HG03520 (cell line): ENCODE data around the gene PNKD.
"Not testable (repeated sequence)": the region's sequence is repeated elsewhere in the genome, so short reads cannot be mapped to it uniquely, and the experiment has no call there.

ENCODE experiments used
- ATAC-seq: cut with Tn5 transposase; IDR thresholded peaks from one replicate; pipeline ENCODE4 v1.9.1; 2021; ENCODE audit warnings: mild to moderate bottlenecking, moderate library complexity; ENCODE audit not compliant: unreplicated experiment

PNKD gene

DNA sequence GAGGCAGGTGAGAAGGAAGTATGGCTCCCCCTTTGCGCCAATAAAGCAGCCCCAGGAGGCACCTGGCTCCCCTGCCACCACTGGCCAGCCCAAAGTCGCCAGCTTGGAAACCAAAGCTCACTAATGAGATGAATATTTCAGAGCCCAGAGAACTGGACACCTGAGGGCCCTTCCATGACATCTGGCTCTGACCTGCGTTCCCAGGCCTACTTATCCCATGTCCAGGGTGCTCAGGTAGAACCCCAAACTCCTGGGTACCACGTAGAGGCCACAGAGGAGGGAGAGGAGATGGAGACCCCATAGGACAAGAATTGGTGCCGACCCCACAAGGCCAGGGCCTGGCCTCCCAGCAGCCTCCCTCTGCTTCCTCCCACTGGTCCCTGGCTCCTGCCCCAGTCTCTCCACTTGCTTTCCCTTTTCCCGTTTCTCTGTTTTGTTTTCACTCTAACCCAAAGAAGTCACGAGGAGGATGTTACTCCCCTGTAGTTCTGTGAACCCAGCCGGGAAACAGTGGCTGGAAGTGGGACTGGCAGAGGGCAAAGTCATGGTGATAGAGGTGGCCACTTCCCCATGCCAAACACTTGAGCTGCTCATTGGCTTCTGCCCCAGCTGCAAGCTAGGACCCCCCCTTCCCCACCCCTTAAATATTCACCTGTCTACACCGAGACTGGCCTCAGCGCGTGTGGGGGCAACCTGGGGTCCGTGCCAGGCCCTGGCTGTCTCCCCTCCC, 21.2 kb downstream of the PNKD start:
- ATAC-seq, result no peak

DNA sequence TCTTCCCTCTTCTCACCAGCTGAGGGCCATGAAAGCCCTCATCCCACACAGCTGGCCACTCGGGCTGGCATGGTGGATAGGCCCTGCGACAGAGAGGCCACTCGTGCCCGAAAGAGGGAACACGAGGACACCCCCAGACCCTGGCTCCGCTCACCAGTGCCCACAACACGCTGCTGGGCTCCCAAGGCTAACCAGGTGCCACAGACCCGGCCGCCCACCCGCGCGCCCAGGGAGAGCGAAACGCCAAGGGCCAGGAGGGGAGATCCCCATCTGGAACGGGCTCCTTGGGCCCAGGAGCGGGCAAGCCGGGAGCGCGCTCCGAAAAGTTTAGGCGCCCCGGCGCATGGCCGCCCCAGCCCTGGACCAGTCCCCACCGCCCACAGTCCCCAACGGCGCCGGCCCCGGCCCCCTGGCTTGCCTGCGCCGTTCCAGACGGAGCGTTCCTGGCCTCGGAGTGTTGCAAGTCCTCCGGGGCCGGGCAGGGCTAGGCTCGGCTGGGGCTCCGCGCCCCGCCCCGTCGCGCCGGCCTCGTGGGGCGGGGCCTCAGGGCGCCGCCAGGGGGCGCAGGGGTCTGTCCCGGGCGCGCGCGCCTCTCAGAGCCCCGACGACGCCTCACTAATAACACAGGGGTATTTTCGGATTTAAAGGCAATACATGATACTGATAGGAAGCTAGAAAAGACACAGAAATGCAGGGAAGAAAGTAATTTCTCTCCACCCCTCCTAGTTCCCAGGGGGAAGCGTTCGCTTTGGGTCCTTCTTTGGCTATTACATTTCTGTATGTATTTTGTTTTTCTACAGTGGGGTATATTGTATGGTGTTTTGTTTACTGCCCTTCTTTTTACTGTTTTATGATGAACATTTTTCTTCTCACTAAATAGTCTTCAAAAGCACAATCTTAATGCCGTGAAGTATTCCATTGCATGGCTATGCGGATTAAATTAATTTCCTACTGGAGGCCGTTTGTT, 22.0 kb downstream of the PNKD start, which contains the start of gene TMBIM1:
Gene TMBIM1, minus strand, starts transcription at position 456 of the 967 bp plus-strand sequence. CDS start 10,362 bp downstream, outside the sequence.
- peak; percentile 60 for ATAC-seq

DNA sequence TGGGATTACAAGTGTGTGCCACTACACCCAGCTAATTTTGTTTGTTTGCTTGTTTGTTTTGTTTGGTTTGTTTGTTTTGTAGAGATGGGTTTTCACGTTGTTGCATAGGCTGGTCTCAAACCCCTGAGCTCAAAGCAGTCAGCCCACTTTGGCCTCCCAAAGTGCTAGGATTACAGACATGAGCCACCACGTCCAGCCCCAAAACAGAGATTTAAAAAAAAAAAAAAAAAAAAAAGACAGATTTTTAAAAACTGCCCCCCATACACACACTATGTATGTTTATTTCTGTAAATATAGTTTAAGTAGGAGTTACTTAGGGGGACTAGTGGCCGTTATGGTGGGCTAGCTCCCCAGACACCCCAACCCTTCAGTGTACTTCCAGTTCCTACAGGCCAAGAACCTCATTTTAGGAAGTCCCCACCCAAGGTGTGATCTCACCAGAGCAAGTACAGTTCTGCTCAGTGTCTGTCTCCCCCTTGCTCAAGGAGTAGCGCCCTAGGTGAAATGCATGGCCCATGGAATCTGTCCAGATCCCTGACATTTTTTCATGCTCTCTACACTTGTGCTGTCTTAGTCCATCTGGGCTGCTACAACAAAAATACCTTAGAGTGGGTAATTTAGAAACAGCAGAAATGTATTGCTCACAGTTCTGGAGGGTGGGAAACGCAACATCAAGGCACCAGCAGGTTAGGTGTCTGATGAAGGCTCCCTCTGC, 23.6 kb downstream of the PNKD start:
- no peak for ATAC-seq

DNA sequence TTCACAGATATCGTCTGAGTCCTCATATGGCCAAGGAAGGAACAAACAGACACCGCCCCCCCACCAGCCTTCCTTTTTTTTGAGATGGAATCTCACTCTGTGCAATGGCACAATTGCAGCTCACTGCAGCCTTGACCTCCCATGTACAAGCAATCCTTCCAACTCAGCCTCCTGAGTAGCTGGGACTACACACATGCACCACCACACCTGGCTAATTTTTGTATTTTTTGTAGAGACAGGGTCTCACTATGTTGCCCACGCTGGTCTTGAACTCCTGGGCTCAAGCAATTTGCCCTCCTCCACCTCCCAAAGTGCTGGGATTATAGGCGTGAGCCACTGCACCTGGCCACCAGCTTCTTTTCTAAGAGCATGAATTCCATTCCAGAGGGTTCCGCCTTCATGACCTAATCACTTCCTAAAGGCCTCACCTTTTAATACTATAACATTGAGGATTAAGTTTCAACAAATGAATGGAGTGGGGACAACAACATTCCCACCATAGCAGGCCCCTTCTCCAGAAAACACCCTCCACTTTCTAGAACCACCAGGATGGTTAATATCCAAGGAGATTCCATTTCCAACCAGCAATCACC, 24.2 kb downstream of the PNKD start:
- ATAC-seq, result no peak

DNA sequence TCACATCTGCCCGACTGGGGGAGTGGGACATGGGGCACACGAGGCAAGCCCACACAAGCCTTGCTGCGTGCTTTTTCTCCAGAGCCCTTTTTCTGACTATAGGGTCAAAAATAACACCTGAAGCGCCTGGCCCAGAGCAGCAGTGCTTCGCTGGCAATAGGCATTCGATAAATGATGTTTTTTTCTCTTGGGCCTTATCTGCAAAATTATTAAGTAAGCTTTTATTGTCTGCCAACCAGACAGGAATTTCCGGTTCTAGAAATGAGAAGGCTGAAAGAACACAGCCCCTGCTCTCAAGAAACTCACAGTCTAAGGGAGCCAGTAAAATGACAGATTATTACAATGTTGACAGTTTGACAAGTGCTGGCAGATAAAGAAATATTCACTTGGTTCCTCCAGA, 24.7 kb downstream of the PNKD start:
- ATAC-seq, result no peak

DNA sequence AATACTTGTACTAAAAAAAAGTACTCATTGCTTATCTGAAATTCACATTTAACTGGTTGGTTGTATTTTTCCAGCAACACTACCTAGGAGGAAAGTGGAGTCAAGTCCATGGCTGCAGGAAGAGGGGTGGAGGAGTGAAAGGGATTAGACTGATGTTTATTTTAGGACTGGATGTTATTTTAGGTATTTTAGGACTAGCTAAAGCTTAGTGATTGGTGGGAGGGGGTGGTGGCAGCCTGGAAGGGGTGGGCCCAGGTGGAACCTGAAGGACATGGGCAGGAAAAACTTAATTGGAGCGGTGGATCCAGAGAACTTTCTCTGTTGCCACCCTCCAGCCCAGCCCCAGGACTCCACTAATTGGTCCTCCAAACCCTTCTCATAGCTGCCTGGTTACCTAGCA, 25.9 kb downstream of the PNKD start:
- ATAC-seq, result no peak

DNA sequence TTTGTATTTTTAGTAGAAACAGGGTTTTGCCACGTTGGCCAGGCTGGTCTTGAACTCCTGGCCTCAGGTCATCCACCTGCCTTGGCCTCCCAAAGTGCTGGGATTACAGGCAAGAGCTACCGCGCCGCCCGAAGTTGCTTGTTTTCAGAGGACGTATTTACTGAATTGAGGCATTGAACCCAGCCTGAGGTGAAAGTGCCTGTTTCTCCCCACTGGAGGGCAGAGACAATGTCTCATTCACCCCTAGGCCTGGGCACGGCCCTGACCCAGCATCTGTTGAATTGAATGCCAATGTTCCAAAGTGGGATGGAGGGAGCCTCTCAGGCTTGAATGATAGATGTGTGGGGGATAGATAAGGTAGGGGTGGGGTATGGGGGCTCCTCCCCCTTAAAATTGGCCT, 26.5 kb downstream of the PNKD start:
- no peak for ATAC-seq

DNA sequence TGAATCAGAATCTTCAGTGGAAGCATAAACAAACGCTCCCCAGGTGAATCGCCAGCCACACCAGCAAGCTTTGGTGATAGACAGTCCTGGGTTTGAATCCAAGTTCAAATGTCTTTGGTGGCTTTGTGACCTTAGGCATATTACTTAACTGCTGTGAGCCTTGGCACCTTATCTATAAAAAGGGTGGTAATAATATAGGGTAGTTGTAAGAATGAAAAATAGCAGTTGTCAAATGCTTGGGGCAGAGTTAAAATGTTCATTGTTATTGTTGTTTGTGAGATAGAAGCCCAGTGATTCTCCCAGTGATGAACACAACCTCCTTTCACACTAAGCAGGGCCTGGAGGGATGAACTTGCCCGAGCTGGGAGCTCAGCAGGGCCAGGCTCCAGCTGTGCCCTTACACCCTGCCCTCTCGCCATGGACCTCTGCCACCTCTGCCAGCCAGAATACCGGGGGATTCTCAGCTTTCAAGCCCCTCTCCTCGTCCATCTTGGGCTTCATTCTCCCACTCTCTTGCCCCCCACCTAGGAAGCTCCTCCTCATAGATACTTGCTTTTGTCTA, 28.1 kb downstream of the PNKD start:
- ATAC-seq, result no peak

DNA sequence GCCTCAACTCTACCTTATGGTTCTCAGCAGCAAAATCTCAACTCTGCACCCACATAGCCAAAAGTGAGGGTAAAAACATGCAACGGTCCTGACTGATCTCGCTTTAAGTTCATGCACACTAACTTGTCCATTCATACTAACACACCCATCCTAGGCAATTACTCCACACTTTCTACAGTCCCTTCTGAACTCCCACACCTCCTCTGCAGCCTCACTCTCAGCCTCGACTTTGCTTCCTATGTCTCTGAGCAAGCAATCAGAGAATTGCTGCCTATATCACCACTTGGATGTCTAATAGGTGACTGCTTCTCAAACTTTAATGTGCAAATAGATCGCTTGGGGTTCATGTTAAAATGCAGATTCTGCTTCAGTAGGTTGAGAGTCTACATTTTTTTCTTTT, 29.8 kb downstream of the PNKD start:
- no peak for ATAC-seq

DNA sequence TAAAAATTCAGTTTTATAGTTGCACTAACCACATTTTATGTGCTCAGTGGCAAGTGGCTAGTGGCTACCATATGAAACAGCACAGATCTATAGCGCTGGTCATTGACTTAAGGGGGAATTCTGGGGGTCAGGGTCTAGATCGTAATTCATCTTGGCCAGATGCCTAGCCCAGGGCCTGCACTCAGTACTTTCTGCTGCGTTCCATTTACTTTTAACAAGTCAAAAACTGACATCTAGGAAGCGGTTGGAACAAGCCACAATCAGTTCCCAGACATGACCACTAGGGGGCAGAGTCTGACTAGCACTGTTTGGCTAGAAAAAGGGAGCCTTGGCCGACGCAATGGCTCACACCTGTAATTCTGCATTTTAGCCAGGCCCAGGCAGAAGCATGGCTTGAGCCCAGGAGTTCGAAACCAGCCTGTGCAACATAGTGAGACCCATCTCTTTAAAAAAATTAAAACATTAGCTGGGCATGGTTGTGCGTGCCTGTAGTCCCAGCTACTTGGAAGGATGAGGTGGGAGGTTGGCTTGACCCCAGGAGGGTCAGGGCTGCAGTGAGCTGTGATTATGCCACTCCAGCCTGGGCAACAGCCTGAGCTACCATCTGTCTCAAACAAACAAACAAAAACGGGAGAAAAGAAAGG, 31.0 kb downstream of the PNKD start:
- ATAC-seq, result peak; percentile 72

DNA sequence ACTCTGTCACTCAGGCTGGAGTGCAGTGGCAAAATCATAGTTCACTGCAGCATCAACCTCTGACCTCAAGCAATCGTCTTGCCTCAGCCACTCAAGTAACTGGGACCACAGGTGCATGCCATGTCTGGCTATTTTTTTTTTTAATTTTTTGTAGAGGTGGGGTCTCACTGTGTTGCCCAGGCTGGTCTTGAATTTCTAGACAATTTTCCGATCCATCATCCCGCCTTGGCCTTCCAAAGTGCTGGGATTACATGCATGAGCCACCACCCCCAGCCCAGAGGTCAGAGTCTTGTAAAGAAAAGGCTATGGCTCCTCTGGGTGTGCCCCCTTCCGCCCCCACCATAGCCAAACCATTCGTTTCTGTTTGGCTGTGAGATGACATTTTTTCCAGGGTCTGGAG, 35.1 kb downstream of the PNKD start:
- no peak for ATAC-seq

DNA sequence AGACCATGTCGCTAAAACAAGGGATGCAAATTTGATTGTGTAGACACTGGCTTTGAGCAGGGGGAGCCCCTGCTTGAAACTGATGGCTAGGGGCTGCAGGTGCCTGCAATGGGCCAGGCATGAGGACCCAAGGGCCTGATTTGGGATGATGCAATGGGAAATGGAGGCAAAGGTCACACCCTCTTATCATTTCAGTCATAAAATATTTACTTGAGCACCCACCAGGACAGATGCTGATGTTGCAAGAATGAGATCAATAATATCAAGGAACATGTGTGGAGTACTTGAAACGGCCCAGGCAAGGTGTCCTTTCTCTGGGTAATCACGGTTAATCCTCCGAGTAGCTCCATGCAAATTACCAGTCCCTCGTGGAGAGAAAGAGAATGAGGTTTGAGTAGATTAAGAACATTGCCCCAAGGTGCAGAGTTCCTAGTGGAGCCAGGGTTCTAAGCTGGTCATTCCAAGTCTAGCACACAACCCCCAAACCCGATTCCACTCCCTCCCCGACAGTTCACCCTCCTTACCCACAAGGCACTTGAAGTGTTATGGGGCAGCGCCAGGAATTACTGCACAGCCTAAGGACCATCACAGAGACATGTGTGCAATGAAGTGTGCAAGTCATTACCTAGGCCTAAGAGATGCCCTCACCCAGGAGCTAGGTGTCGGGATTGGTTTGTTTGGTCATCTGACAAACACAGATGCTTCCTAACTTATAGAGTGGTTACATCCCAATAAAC, 36.0 kb downstream of the PNKD start:
- ATAC-seq, result no peak

DNA sequence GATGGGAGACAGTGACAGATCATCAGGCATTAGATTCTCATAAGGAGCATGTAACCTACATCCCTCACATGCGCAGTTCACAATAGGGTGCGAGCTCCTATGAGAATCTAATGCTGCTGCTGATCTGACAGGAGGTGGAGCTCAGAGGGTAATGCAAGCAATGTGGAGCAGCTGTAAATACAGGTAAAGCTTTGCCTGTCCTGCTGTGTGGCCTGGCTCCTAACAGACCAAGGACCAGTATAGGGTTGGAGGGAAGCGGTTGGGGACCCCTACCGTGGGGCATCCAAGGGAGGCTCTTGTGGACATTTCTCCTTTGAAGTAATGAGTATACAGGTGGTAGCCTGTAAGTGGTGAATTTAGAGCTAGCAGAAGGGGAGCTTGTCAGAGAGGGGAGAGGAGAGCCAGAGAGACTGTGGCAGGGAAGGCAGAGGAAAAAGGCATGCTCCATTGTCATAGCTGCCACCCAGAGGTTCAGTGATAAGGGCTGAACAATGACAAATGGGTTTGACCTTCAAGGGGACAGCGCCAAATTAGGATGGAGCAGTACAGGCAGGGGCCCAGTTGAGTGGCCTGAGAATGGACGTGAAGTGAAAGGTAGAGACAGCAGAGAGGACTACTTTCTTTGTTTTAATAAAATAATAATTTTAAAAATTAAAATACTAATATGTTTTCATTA, 37.2 kb downstream of the PNKD start:
- ATAC-seq, result no peak

DNA sequence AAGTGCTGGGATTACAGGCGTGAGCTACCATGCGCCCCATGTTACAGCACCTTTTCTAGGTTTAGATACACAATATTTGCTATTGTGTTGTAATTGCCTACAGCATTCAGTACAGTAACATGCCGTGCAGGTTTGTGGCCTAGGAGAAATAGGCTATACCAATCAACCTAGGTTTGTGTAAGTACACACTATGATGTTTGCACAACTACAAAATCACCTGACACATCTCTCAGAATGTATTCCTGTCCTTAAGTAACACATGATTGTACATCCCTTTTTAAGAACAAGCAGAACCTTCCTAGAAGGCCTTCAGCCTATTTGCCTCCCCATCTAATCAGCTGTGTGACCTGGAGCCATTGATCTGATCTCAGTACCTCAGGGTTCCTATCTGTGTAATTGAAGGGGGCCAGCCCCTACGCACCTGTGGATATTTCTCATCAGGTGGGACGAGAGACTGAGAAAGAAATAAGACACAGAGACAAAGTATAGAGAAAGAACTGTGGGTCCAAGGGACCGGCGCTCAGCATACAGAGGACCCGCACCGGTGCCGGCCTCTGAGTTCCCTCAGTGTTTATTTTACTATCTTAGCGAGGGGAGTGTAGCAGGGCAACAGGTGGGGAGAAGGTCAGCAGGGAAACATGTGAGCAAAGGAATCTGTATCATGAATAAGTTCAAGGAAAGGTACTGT, 40.7 kb downstream of the PNKD start:
- no peak for ATAC-seq

DNA sequence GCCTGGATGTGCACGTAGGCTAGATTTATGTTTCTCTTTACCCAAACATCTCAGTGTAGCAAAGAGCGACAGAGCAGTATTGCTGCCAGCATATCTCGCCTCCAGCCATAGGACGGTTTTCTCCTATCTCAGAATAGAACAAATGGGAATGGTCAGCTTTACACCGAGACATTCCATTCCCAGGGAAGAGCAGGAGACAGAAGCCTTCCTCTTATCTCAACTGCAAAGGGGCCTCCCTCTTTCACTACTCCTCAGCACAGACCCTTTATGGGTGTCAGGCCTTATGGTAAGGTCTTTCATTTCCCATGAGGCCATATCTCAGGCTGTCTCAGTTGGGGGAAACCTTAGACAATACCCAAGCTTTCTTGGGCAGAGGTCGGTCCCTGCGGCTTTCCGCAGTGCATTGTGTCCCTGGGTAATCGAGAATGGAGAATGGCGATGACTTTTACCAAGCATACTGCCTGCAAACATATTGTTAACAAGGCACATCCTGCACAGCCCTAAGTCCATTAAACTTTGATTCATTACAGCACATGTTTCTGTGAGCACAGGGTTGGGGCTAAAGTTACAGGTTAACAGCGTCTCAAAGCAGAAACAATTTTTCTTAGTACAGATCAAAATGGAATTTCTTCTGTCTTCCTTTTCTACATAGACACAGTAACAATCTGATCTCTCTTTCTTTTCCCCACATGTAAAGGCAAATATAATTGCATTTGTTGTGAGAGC, 41.4 kb downstream of the PNKD start:
- ATAC-seq, result not testable (repeated sequence)

DNA sequence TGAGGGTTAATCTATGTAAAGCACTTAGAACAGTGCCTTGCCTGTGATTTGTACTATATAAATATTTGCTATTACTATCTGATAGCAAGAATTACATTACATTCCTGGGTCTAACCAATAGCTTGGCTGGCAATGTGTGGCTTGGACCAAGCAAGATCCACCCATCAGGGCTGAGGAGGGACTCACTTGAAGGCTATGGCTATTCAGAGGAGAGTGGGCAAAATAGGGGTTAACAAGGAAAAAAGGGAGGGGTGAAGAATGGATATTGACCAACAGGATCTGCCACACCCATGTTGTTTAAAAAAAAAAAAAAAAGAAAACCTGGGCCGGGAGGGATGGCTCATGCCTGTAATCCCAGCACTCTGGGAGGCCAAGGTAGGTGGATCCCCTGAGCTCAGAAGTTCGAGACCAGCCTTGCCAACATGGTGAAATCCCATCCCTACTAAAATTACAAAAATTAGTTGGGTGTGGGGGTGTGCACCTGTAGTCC, 42.0 kb downstream of the PNKD start:
- no peak for ATAC-seq

DNA sequence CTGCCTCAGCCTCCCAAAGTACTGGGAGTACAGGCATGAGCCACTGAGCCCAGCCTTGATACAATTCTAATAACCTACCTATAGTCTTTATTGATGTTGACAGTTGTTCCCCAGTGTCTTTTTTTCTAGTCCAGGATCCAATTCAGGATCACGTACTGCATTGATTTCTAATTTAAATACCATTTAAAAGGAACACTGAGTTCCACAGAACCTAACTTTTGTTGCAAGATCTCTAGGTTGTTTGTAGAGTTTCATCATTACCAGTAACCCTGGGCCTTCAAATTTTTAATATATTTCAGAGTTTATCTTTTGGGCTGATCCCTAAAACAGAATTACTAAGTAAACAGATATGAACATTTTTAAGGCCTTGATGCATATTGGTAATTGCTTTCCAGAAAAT, 43.0 kb downstream of the PNKD start:
- ATAC-seq, result no peak
